Activated B cell treated with CpG ODN at 0.5 μM for 24 hours (primary cell): ENCODE results near the gene GPR42. TPM values are rescaled to one million over a fixed set of nuclear protein-coding genes. Genes with fewer than 3 reads are reported as not detected.
"Not testable (repeated sequence)": the region's sequence is repeated elsewhere in the genome, so short reads cannot be mapped to it uniquely, and the experiment has no call there.

Experiments used
- ATAC-seq: fragments of 200-7000 bp; cut with Tn5 transposase; one replicate; pipeline ENCODE4 v1.10.0; 2021; ENCODE audit warnings: low read depth, mild to moderate bottlenecking, moderate library complexity
- CTCF ChIA-PET: fragments of 350-600 bp; sonication (Branson Sonifier 250); formaldehyde crosslinking; loops from one replicate; lab custom pipeline; 2021; ENCODE audit warnings: antibody characterized with exemption; lab: Charles Lee
- POLR2A ChIA-PET: fragments of 350-600 bp; sonication (Branson Sonifier 250); formaldehyde crosslinking; loops from one replicate; lab custom pipeline; 2021; ENCODE audit warnings: antibody characterized with exemption; lab: Charles Lee
- DNase-seq: peaks from one replicate; pipeline ENCODE4 v3.0.0; 2022
- H3K27ac Mint-ChIP-seq: one replicate; pipeline ENCODE4 v1.8.0; 2020; ENCODE audit warnings: mixed read lengths
- H3K27me3 Mint-ChIP-seq: one replicate; pipeline ENCODE4 v1.8.0; 2021; ENCODE audit warnings: mixed read lengths
- H3K36me3 Mint-ChIP-seq: one replicate; pipeline ENCODE4 v1.8.0; 2021; ENCODE audit warnings: low read depth, mixed read lengths
- H3K4me1 Mint-ChIP-seq: one replicate; pipeline ENCODE4 v1.8.0; 2021; ENCODE audit warnings: mixed read lengths
- H3K4me3 Mint-ChIP-seq: one replicate; pipeline ENCODE4 v1.8.0; 2020; ENCODE audit warnings: mild to moderate bottlenecking, mixed read lengths
- H3K9me3 Mint-ChIP-seq: one replicate; pipeline ENCODE4 v1.8.0; 2020; ENCODE audit warnings: mixed read lengths
- intact Hi-C: fragments of 100-400 bp; cut with micrococcal nuclease; formaldehyde crosslinking; loops from one replicate; pipeline ENCODE4 v1.15.1; 2024
- total RNA-seq: library from RNA; stranded (reverse); gene quantifications from 2 replicates; pipeline ENCODE4 v1.2.3, GENCODE V29; 2022
- TF ChIP-seq, protein P1 (sequence below): fragments of 200-600 bp; IDR thresholded peaks from one replicate; pipeline ENCODE4 v1.8.0; 2022; ENCODE audit warnings: antibody characterized with exemption, mild to moderate bottlenecking

GPR42 gene
- total RNA-seq, 1 donor from 2014 or later: not detected

DNA sequence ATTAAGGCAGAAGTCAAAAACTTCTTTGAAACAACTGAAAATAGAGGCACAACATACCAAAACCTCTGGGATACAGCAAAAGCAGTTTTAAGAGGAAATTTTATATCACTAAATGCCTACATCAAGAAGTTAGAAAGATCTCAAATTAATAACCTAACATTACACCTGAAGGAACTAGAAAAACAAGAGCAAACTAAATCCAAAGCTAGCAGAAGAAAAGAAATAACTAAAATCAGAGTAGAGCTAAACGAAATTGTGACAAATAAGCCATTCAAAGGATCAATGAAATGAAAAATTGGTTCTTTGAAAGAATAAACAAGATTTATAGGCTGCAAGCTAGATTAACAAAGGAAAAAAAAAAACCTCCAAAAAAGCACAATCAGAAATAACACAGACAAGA is 2.5 kb upstream of the GPR42 start:
- TF ChIP-seq, protein P1, sequence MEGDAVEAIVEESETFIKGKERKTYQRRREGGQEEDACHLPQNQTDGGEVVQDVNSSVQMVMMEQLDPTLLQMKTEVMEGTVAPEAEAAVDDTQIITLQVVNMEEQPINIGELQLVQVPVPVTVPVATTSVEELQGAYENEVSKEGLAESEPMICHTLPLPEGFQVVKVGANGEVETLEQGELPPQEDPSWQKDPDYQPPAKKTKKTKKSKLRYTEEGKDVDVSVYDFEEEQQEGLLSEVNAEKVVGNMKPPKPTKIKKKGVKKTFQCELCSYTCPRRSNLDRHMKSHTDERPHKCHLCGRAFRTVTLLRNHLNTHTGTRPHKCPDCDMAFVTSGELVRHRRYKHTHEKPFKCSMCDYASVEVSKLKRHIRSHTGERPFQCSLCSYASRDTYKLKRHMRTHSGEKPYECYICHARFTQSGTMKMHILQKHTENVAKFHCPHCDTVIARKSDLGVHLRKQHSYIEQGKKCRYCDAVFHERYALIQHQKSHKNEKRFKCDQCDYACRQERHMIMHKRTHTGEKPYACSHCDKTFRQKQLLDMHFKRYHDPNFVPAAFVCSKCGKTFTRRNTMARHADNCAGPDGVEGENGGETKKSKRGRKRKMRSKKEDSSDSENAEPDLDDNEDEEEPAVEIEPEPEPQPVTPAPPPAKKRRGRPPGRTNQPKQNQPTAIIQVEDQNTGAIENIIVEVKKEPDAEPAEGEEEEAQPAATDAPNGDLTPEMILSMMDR: no peak
- CTCF ChIA-PET: no interaction called here
- DNase-seq (no peak), ATAC-seq (no peak)
- Mint-ChIP-seq H3K4me3 (no peak overlapping the region), H3K27ac (no peak overlapping the region), H3K36me3 (no peaks in the 10 kb centered on the region), H3K4me1 (no peaks in the 10 kb centered on the region), H3K27me3 (peaks cover 3% of the 10 kb centered on the region), H3K9me3 (peaks cover 2% of the 10 kb centered on the region)
- intact Hi-C loops: no loop called here
- POLR2A ChIA-PET: no interaction called here

DNA sequence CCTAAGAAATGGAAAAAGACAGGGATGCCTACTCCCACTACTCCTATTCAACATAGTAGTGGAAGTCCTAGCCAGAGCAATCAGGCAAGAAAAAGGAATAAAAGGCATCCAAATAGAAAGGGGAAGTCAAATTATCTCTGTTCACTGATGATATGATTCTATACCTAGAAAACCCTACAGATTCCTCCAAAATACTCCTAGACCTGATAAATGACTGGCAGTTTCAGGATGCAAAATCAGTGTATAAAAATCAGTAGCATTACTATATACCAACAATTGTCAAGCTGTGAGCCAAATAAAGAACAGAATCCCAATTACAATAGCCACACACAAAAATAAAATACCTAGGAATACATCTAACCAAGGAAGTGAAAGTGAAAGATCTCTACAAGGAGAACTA is 1.3 kb upstream of the GPR42 start:
- ChIA-PET CTCF (no interaction called here), POLR2A (no interaction called here)
- TF ChIP-seq, protein P1: no peak
- Mint-ChIP-seq H3K9me3 (peaks cover 2% of the 10 kb centered on the region), H3K27me3 (peaks cover 2% of the 10 kb centered on the region), H3K36me3 (no peaks in the 10 kb centered on the region), H3K27ac (no peak overlapping the region), H3K4me3 (no peak overlapping the region), H3K4me1 (no peaks in the 10 kb centered on the region)
- ATAC-seq (no peak), DNase-seq (no peak)
- intact Hi-C loops: no loop called here

DNA sequence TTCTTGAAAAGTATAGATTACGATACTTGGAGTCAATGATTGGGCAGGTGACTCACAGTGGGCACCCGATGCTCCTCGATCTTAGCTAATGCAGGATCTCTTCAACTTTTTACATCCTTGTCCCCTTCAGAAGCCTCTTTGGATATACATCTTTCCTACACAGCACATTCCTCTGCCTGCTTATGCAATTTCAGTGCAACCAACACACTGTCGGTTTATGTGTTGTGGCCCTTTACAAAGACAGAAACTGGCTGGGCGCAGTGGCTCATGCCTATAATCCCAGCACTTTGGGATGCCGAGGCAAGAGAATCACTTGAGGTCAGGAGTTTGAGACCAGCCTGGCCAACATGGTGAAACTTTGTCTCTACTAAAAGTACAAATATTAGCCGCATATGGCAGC is 2.6 kb downstream of the GPR42 start:
- H3K9me3 Mint-ChIP-seq: peaks cover 2% of the 10 kb centered on the region
- ChIA-PET CTCF (interaction anchor here (0.7 kb wide), 1 partner anchor 121 kb away, joined by 3 read pairs; no protein-coding TSS in a partner anchor), POLR2A (no interaction called here)
- no peaks in the 10 kb centered on the region for H3K27me3 Mint-ChIP-seq
- H3K4me1 Mint-ChIP-seq: peaks cover 27% of the 10 kb centered on the region
- intact Hi-C loops: no loop called here
- H3K4me3 Mint-ChIP-seq: no peak overlapping the region
- no peak for ATAC-seq
- no peak for DNase-seq
- H3K27ac Mint-ChIP-seq: no peak overlapping the region
- H3K36me3 Mint-ChIP-seq: no peaks in the 10 kb centered on the region
- TF ChIP-seq, protein P1: no peak

DNA sequence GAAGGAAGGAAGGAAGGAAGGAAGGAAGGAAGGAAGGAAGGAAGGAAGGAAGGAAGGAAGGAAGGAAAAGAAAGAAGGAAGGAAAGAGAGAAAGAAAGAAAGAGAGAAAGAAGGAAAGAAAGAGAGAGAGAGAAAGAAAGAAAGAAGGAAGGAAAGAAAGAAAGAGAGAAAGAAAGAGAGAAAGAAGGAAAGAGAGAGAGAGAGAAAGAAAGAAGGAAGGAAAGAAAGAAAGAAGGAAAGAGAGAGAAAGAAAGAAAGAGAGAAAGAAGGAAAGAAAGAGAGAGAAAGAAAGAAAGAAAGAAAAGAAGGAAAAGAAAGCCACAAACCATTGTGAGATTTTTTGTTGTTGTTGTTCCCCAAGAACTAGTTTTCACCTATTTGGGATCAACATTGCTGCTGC is 3.2 kb downstream of the GPR42 start:
- DNase-seq, H3K27me3 Mint-ChIP-seq, H3K36me3 Mint-ChIP-seq, H3K27ac Mint-ChIP-seq, H3K4me3 Mint-ChIP-seq, CTCF ChIA-PET, POLR2A ChIA-PET, H3K9me3 Mint-ChIP-seq, ATAC-seq: not testable (repeated sequence)
- H3K4me1 Mint-ChIP-seq: peaks cover 27% of the 10 kb centered on the region
- intact Hi-C loops: loop anchor here (2.0 kb wide), 1 partner anchor 21 kb away; no protein-coding TSS in a partner anchor

DNA sequence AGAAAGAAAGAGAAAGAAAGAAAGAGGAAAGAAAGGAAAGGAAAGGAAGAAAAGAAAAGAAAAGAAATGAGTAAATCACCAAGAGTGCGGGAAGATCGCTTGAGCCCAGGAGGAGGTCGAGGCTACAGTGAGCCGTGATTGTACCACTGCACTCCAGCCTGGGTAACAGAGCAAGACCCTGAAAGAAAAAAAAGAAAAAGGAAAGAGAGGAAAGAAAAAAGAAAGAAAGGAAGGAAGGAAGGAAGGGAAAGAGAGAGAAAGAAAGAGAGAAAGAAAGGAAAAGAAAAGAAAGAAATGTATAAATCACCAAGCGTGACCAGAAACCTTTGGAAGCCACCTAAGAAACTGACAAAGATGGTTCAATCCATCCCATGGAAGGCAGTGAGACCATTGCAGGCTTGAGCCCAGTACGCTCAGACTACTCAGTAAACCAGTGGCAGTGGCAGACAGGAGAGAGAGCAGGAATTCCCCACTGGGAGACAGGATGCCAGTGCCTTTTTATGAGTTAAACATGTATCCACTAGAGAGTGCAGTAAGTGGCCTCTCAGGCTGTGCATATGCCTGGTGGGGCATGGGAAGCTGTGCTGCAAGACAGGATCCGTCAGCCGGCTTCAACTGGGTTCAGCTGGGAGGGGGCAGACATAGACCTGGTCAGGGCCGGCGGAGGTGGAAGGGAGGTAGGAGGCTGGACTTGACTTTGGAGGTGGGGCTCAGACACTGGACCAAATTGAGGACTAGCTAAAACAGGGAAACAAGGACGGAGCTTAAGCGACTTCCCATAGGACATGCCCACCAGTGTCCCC is 4.8 kb downstream of the GPR42 start:
- Mint-ChIP-seq H3K27me3 (no peaks in the 10 kb centered on the region), H3K4me3 (no peak overlapping the region), H3K4me1 (peaks cover 27% of the 10 kb centered on the region), H3K27ac (no peak overlapping the region), H3K36me3 (no peaks in the 10 kb centered on the region), H3K9me3 (no peaks in the 10 kb centered on the region)
- ChIA-PET CTCF (interaction anchor here (0.8 to 1.5 kb wide), 4 partner anchors 23 to 119 kb away, joined by 3 to 6 read pairs (median 4); no protein-coding TSS in a partner anchor), POLR2A (interaction anchor here (0.6 kb wide), 1 partner anchor 67 kb away, joined by 3 read pairs; no protein-coding TSS in a partner anchor)
- TF ChIP-seq, protein P1: no peak
- intact Hi-C loops: loop anchor here (2.0 kb wide), 1 partner anchor 23 kb away; no protein-coding TSS in a partner anchor
- no peak for DNase-seq
- no peak for ATAC-seq
